Measurements from ENCODE around the gene PROCR. TPM values are rescaled to one million over a fixed set of nuclear protein-coding genes. Genes with fewer than 3 reads are reported as not detected.
"Not testable (repeated sequence)": the region's sequence is repeated elsewhere in the genome, so short reads cannot be mapped to it uniquely, and the experiment has no call there.

Gene PROCR
- total RNA-seq, 1 donor from 2014 or later, result 36.2 TPM

GRCh38 chr20:35156978-35157377 is 14.9 kb upstream of the PROCR start:
- H3K36me3 Mint-ChIP-seq (ENCODE audit: low read depth, unreplicated experiment), result no peaks in the 10 kb centered on the region
- Histone ChIP-seq H3K27ac (ENCODE audit: low read depth, low read length) (no peak overlapping the region), H3K79me2 (ENCODE audit: insufficient read depth, low read length) (no peaks in the 10 kb centered on the region), H2AFZ (ENCODE audit: low read depth, low read length) (no peak overlapping the region), H3K9ac (ENCODE audit: low read length) (no peak overlapping the region), H3K4me1 (ENCODE audit: insufficient read depth, low read length) (no peaks in the 10 kb centered on the region), H4K20me1 (ENCODE audit: insufficient read depth, low read length) (no peaks in the 10 kb centered on the region), H3K4me2 (ENCODE audit: low read length) (no peak overlapping the region), H3K27me3 (ENCODE audit: insufficient read depth, low read length) (peaks cover 2% of the 10 kb centered on the region), H3K9me3 (ENCODE audit: insufficient read depth, low read depth, low read length) (no peaks in the 10 kb centered on the region), H3K36me3 (ENCODE audit: insufficient read depth, low read length) (no peaks in the 10 kb centered on the region), H3K4me3 (ENCODE audit: insufficient read depth, low read depth, low read length) (no peak overlapping the region)
- no peak overlapping the region for H3K27ac Mint-ChIP-seq (ENCODE audit: unreplicated experiment)
- no peak for DNase-seq (ENCODE audit: low read depth)
- H3K9me3 Mint-ChIP-seq (ENCODE audit: unreplicated experiment), result no peaks in the 10 kb centered on the region
- no peaks in the 10 kb centered on the region for H3K27me3 Mint-ChIP-seq (ENCODE audit: low read depth, unreplicated experiment)
- FAIRE-seq, result no peak
- no peaks in the 10 kb centered on the region for H3K4me1 Mint-ChIP-seq (ENCODE audit: low read depth, unreplicated experiment)
- no peak overlapping the region for H3K4me3 Mint-ChIP-seq (ENCODE audit: unreplicated experiment)
- TF ChIP-seq, protein P1, sequence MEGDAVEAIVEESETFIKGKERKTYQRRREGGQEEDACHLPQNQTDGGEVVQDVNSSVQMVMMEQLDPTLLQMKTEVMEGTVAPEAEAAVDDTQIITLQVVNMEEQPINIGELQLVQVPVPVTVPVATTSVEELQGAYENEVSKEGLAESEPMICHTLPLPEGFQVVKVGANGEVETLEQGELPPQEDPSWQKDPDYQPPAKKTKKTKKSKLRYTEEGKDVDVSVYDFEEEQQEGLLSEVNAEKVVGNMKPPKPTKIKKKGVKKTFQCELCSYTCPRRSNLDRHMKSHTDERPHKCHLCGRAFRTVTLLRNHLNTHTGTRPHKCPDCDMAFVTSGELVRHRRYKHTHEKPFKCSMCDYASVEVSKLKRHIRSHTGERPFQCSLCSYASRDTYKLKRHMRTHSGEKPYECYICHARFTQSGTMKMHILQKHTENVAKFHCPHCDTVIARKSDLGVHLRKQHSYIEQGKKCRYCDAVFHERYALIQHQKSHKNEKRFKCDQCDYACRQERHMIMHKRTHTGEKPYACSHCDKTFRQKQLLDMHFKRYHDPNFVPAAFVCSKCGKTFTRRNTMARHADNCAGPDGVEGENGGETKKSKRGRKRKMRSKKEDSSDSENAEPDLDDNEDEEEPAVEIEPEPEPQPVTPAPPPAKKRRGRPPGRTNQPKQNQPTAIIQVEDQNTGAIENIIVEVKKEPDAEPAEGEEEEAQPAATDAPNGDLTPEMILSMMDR (IDR thresholded peaks at IDR 0.05; ENCODE audit: insufficient read depth, low read depth, low read length), result no peak
- TF ChIP-seq EZH2 (IDR thresholded peaks at IDR 0.05; ENCODE audit: insufficient read depth, low read length), result no peak

DNA sequence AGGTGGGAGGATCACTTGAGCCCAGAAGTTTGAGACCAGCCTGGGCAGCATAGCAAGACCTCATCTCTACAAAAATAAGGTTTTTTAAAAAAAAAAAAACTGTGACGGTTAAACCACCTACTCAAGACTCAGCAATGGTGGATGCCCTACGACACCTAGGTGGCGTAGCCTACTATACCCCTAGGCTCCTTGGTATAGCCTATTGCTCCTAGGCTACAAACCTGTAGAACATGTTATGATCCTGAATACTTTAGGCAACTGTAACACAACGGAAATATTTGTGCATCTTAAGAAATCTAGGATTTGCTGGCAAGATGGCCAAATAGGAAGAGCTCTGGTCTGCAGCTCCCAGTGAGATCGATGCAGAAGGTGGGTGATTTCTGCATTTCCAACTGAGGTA is 11.5 kb upstream of the PROCR start:
- H3K4me1 ChIP-seq (ENCODE audit: insufficient read depth, low read length); H3K79me2 ChIP-seq (ENCODE audit: insufficient read depth, low read length); H3K9ac ChIP-seq (ENCODE audit: low read length); H3K4me3 Mint-ChIP-seq (ENCODE audit: unreplicated experiment); H3K9me3 ChIP-seq (ENCODE audit: insufficient read depth, low read depth, low read length); H4K20me1 ChIP-seq (ENCODE audit: insufficient read depth, low read length); H3K36me3 ChIP-seq (ENCODE audit: insufficient read depth, low read length); FAIRE-seq; H3K27me3 ChIP-seq (ENCODE audit: insufficient read depth, low read length); H3K4me3 ChIP-seq (ENCODE audit: insufficient read depth, low read depth, low read length); H3K4me1 Mint-ChIP-seq (ENCODE audit: low read depth, unreplicated experiment); H3K27ac ChIP-seq (ENCODE audit: low read depth, low read length); DNase-seq (ENCODE audit: low read depth); H3K4me2 ChIP-seq (ENCODE audit: low read length); H3K9me3 Mint-ChIP-seq (ENCODE audit: unreplicated experiment); H2AFZ ChIP-seq (ENCODE audit: low read depth, low read length); H3K36me3 Mint-ChIP-seq (ENCODE audit: low read depth, unreplicated experiment); H3K27me3 Mint-ChIP-seq (ENCODE audit: low read depth, unreplicated experiment); H3K27ac Mint-ChIP-seq (ENCODE audit: unreplicated experiment): not testable (repeated sequence)

DNA sequence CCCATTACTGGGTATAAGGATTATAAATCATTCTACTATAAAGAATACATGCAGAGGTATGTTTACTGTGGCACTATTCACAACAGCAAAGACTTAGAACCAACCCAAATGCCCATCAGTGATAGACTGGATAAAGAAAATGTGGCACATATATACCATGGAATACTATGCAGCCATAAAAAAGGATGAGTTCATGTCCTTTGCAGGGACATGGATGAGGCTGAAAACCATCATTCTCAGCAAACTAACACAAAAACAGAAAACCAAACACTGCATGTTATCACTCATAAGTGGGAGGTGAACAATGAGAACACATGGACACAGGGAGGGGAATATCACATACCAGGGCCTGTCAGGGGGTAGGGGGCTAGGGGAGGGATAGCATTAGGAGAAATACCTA is 7.3 kb upstream of the PROCR start:
- H3K27ac Mint-ChIP-seq (ENCODE audit: unreplicated experiment); H3K27me3 ChIP-seq (ENCODE audit: insufficient read depth, low read length); H3K36me3 Mint-ChIP-seq (ENCODE audit: low read depth, unreplicated experiment); H4K20me1 ChIP-seq (ENCODE audit: insufficient read depth, low read length); H3K27me3 Mint-ChIP-seq (ENCODE audit: low read depth, unreplicated experiment); H3K4me3 Mint-ChIP-seq (ENCODE audit: unreplicated experiment); DNase-seq (ENCODE audit: low read depth); H3K4me2 ChIP-seq (ENCODE audit: low read length); H3K79me2 ChIP-seq (ENCODE audit: insufficient read depth, low read length); H3K4me1 Mint-ChIP-seq (ENCODE audit: low read depth, unreplicated experiment); H2AFZ ChIP-seq (ENCODE audit: low read depth, low read length); H3K4me3 ChIP-seq (ENCODE audit: insufficient read depth, low read depth, low read length); FAIRE-seq; H3K4me1 ChIP-seq (ENCODE audit: insufficient read depth, low read length); H3K27ac ChIP-seq (ENCODE audit: low read depth, low read length); H3K9me3 ChIP-seq (ENCODE audit: insufficient read depth, low read depth, low read length); H3K36me3 ChIP-seq (ENCODE audit: insufficient read depth, low read length); H3K9ac ChIP-seq (ENCODE audit: low read length); H3K9me3 Mint-ChIP-seq (ENCODE audit: unreplicated experiment): not testable (repeated sequence)
